ENCODE data around the gene FSCN2.
A peak's percentile ranks its signal among the peaks of the same experiment; 100 is the strongest.

FSCN2 gene

DNA sequence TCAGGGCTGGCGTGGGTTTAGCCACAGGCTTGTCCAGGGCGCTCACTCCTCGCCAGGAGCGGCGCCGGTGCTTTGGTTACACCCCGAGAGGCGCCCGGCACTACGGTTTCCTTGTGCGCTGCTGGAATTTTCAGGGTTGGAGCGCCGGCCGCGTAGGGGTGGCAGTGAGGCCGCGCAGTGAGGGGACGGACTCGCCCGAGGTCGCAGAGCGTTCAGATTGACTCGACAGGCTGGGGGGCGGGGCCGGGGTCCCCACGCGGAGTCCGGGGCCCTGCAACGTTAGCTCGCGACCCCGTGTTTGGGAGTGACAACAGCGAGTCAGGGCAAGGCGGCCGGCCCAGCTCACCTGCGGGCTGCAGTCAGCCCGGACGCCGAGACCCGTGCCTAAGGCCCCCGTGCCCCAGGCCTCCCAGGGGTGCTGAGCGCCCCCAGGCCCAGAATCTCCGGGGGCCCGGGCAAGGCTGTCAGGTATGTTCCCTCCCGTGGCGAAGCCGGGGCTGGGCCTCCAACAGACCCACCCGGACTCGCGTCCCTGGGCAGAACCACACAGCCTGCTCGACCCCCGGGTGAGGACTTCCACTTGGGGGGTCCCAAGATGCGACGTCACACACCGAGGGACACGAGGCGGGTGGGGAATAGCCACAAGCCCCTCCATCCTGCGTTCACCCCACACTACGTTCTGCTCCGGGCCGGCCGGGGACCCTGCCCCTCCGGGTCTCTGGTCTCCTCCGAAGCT lies 14.3 kb upstream of the FSCN2 start:
- peak in 1 of 2 experiments; percentile 45 for DNase-seq

GRCh38 chr17:81514489-81514738 lies 13.8 kb upstream of the FSCN2 start:
- no peak for DNase-seq

DNA sequence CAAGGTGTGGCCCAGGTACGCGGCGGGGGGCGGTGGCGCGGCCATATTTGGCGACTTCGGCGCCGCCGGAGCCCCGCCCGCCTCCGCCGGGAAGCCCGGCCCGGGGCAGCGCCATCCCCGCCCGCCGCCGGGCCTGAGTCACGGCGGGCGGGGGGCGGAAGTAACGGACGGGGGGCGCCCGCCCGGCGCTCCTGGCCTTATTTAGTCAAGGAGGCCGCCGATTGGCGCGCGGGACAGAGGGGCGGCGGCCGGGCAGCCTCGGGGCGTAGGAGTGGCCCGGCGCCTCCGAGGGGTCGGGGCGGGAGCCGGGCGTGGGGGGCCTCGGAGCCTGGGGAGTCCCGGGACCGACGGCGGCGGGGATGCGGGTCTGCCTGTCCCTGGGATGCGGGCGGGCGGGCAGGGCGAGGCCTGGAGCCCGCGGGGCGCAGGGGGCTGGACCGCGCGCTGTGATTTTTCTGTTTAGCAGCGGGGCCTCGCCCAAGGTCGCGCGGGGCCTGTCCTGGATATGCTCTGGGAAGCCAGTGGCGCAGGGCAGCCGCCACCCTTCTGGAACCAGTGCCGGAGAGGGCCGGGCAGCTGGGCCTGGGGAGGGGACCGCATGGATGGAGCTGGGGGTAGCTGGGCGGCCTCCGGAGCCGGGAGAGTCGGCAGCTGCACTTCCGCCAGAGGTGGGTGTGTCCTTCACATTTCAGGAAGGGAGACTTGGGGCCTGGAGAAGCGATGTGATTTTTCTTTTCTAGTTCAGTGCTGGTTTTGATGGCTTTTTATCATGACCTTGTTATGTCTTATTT lies 13.2 kb upstream of the FSCN2 start:
- DNase-seq = peak; percentile 80 to 82

- DNase-seq = no peak
Measured at GRCh38 chr17:81515530-81516041, 12.6 kb upstream of the FSCN2 start.

DNA sequence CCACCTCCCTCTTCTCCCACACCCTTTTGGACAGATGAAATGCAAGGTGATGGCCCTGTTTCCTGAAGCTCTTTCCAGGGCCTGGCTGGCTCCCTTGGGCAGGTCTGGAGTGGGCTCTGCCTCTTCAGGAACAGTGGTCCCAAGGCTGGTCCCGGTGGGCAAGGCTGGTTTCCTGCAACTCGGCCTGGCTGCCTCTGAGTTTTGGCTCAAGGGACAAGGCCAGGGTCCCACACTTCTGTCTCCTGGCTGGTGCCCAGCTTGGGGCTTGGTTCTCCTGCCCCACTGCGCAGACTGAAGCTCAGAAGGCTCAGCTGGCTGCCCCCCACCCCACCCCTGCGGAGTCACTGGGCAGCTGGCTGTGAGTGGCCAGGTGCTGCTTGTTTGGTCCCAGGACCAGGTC lies 11.7 kb upstream of the FSCN2 start:
- DNase-seq = no peak

DNA sequence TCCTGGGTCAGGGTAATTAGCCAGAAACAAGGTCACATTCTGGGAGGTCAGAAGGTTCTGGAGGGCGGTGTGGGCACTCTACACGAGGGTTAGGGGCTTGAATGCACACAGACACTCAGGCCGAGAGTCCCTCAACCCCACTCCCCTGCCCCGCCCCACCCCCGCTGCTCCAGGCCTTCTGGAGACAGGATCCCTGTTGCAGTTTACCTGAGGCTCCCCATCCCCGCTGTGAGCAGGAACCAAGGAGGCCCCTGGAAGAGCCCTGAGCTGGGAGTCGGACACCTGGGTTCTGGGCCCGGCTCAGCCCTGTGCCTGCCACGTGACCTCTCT lies 11.2 kb upstream of the FSCN2 start:
- no peak for DNase-seq

GRCh38 chr17:81517339-81518112 lies 10.7 kb upstream of the FSCN2 start:
- no peak for DNase-seq

GRCh38 chr17:81518113-81518784 lies 9.9 kb upstream of the FSCN2 start:
- DNase-seq = no peak

DNA sequence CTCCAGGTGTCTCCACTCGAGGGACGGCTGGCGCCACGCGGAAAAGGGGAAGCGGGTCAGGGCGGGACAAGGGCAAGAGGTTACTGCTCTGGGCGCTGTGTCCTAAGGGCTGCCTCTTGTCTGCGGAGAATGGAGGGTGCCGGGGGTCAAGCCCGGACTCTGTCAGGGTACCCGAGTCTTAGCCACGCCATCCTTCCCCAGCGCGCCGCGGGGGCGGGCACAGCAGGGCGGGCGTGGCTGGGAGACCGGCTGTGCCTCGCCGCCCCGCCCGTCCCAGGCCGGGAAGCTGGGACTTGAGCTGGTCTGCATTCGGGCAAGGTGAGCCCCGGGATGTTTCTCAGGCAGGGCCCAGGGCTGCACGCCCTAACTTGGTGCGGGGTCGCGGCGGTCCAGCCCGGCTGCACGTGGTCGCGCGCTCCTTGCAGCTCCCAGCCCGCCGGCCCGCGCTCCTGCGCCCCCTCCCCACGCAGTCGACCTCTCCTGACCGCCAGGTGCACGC lies 9.3 kb upstream of the FSCN2 start:
- no peak for DNase-seq

DNA sequence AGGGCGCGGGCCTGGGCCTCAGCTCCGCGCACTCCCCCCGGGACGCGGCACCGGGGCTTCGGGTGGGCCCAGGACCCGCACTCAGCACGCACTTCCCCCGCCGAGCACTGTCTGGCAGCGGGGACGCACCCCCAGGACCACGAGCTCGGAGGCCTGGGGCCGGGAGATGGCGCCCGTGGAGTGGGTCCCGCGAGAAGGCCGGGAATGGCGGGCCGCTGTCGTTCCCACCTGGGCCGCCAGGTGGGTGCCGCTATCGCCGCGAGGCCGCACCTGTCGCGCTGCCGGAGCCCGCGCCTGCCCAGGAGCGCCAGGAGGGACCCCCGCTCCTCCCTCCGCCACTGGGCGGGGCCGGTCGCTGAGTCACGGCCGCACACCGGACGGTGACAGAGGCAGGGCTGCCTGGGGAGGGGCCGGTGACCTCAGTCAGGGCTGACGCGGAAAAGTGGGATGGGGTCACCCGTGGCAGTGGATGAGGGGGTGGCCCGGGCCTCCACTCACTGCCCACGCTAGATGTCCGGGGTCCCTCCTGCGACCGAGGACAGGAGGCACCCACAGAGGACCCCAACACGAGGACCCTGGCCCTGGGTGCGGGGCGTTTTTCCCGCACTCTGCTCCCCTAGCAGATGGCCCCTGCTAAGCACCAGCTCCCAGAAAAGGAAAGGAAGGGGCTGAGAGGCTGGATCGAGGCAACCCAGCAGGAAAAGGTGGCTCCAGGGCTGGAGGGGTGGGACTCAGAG lies 8.7 kb upstream of the FSCN2 start:
- peak; percentile 69 to 72 for DNase-seq

GRCh38 chr17:81520021-81520901 lies 7.9 kb upstream of the FSCN2 start:
- no peak for DNase-seq

DNA sequence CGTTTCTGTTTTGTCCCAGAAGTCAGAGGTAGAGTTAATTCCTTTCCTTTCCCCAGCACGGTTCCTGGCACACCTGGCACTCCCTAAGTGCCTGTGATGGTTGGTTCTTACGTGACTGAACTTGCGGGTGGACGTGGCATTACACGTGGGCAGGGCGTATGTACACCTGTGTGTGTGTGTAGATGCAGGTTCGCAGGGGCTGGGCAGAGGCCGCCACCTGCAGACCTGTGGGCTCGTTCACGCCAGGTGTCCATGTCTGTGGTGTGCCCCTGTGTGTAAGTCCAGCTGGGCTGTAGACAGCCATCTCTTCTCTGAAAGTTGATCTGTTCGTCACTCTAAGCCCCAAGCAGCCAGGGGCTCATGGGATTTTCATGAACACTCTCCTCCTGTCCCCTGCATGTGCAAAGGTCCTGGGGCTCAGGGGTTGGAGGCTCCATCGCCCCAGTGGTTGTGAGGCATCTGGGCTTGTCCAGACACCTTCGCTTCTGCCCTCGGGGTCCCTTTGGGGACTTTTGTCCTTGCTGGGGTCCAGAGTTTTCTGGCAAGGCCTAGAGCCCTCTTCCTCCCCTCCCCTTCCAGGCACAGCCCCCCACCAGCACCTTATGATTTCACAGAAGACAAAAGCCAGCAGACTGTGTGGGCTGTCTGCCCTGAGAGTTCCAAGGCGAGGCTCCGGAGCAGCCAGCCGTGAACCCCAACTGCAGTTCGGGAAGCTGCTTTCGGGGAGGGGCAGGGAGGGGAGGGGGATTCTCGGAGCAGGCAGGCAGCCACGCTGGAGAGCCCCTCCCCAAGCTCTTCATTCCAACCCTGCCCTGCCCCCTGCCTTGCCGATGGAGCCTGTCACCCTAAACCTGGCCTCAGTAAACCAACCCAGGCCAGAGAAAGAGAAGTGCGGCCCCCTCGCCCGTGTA lies 5.4 kb upstream of the FSCN2 start:
- no peak for DNase-seq

DNA sequence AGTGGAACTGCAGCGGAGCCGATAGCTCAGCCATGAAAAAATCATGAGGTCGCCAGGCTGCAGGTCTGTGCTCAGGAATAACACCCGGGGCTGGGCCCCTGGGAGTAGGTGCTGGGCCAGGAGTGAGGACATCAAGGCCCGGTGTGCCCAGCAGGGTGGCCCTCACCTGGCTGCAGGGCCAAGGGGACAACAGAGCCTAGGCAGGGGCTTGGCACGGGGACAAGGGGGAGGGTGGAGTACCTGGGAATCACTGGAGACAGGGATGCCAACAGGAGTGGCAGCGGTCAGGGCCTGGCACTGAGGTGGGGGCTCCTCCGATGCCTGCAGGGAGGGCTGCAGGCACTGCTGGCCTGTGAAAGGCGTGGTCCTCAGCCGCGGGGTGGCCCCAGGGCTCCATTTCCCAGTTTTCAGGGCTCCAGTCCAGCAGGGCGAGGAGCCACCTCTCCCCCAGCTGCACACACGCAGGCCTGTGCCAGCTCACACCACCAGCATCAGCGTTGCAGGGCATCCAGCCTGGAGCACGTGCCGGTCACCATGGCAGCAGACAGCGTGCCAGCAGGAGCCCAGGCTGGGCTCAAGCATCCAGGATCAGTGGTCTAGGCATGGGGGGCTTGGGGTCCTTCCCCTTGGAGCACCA lies 4.7 kb upstream of the FSCN2 start:
- no peak for DNase-seq

DNA sequence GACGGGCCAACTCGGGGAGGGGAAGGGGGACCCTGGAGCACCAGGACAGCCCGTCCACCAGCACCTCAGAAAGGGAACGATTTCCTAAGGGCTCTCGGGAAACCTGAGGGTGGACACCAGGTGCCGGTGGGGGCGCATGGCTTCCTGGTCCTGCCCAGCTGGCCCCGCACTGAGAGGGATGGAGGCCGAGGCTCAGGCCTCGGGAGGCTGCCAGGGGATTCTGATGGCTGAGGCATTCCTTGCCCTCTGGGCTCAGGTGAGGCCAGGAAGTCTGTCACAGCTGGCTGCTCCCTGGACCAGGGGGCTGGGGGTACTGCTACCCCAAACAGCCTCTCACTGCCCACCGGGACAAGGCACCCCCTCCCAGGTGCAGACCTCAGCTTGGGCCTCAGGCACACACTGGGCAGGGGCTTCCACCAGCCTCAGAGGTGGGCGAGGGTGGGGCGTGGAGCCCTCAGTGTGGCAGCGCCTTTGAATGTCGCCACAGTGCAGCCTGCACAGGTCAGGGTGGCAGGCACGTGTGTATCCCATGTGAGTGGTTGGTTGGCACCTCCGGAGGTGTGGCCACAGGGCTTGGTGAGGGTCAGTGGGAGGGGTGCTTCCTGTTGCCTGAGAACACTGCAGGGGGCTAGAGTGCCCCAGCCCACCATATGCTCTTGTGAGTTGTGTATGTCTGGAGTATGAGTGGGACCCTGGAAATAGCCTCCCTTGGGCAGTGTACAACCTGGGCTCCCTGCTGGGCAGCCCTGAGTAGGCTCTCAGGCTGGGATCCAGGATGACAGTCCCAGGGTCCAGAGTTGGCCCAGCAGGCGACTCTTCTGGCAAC lies 3.9 kb upstream of the FSCN2 start:
- DNase-seq = no peak

- no peak for DNase-seq
Measured at GRCh38 chr17:81524865-81525159, 3.4 kb upstream of the FSCN2 start.

DNA sequence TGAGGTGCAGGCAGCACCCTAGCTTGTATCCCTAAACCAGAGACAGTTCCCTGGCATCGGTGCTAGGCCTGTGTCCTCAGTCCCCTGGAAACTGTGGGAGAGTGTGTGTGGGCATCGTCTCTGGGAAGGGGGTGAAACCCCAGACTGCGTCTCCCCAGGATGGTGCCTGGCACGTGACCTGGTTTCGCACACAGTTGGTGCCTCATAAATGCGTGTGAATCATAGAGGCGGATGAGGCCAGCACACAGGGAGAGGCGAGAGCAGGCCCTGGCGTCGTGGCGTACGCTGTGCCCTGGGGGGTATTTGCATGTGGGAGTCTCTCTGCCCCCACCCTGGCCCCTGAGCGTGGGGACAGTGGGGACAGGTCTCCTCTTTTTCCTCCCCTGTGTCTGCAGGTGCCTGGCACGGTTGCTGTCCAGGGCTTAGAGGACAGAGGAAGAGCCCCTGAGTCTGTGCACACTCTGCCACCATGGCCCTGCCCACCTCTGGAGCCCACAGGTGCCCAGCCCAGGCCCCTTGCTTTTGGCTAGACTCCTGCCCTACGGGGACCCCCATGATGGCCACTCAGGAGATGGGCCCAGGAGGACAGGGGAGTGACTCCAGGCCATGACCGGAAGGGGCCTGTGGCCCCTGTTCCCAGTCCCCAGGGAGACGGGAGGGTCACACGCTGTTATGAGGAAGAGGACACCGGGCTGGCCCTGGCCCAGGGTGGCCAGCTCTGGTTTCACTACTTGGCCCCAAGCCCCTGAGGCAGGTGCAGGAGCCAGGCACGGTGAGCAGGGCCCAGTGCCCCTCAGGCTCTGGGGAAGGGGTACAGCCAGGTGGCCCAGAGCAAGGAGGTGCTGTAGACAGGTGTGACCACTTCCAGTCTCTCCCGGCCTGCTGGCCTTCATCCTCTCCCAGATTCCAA lies 1.3 kb upstream of the FSCN2 start:
- DNase-seq = no peak

DNA sequence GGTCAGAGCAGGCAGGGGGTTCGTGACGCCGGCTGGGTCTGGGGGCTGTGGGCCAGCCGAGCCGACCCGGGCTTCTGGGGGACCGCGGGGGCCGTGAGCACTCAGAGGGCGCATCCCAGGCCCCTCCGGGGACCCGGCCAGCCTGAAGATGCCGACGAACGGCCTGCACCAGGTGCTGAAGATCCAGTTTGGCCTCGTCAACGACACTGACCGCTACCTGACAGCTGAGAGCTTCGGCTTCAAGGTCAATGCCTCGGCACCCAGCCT lies 140 bp downstream of the FSCN2 start:
- no peak for DNase-seq
